Erythroblast (primary cell): Measurements from ENCODE around the gene RUNX3.

Experiments used
- DNase-seq, 2 experiments: peaks; one replicate each; lab custom pipeline; 2025; lab: John Stamatoyannopoulos, UW
- GATA1 ChIP-seq: IDR thresholded peaks from 2 replicates; pipeline ENCODE4 v1.6.1; 2011; ENCODE audit warnings: low read depth, mild to moderate bottlenecking, control low read depth, low read length, moderate library complexity
- POLR2A ChIP-seq: IDR thresholded peaks from 2 replicates; pipeline ENCODE4 v1.6.1; 2011; ENCODE audit warnings: mild to moderate bottlenecking, low read length

RUNX3 gene

GRCh38 chr1:24867084-24867870 lies 62.8 kb downstream of the RUNX3 start:
- no peak for DNase-seq
- TF ChIP-seq GATA1 (no peak), POLR2A (no peak)

GRCh38 chr1:24866211-24867083 lies 63.6 kb downstream of the RUNX3 start:
- no peak for TF ChIP-seq POLR2A
- TF ChIP-seq GATA1: no peak
- DNase-seq: no peak

GRCh38 chr1:24865587-24865986 lies 64.5 kb downstream of the RUNX3 start:
- TF ChIP-seq POLR2A (no peak), GATA1 (no peak)

GRCh38 chr1:24865168-24865567 lies 64.9 kb downstream of the RUNX3 start:
- DNase-seq: no peak
- TF ChIP-seq POLR2A (no peak), GATA1 (no peak)

More at GRCh38 chr1:24865587-24865986, 64.5 kb downstream of the RUNX3 start:
- no peak for DNase-seq

- TF ChIP-seq GATA1: no peak
- TF ChIP-seq POLR2A: no peak
- DNase-seq: no peak
Measured at GRCh38 chr1:24864370-24864777, 65.7 kb downstream of the RUNX3 start.

- no peak for TF ChIP-seq POLR2A
- no peak for TF ChIP-seq GATA1
- DNase-seq: no peak
Measured at GRCh38 chr1:24862775-24863483, 67.1 kb downstream of the RUNX3 start.

- no peak for TF ChIP-seq POLR2A
- no peak for DNase-seq
Measured at GRCh38 chr1:24861821-24862727, 68.0 kb downstream of the RUNX3 start.

- TF ChIP-seq GATA1: no peak
- no peak for TF ChIP-seq POLR2A
- no peak for DNase-seq
Measured at GRCh38 chr1:24860841-24861240, 69.2 kb downstream of the RUNX3 start.

- TF ChIP-seq GATA1 (no peak), POLR2A (no peak)
- DNase-seq: no peak
Measured at GRCh38 chr1:24859063-24860010, 70.7 kb downstream of the RUNX3 start.

GRCh38 chr1:24858277-24858676 lies 71.8 kb downstream of the RUNX3 start:
- no peak for DNase-seq
- TF ChIP-seq GATA1 (no peak), POLR2A (no peak)

GRCh38 chr1:24857507-24858133 lies 72.5 kb downstream of the RUNX3 start:
- peak in 1 of 2 experiments; percentile 13 for DNase-seq
- TF ChIP-seq POLR2A: no peak
- TF ChIP-seq GATA1: no peak
